GM21723 (cell line): ENCODE data around the gene FAM170B.

Source experiments
- ATAC-seq: cut with Tn5 transposase; IDR thresholded peaks from one replicate; pipeline ENCODE4 v1.9.1; 2021; ENCODE audit warnings: mild to moderate bottlenecking, moderate library complexity; ENCODE audit not compliant: unreplicated experiment

The FAM170B gene

GRCh38 chr10:49107111-49107886, 26.5 kb downstream of the FAM170B start:
- ATAC-seq: no peak

GRCh38 chr10:49106451-49106850, 27.4 kb downstream of the FAM170B start:
- no peak for ATAC-seq

DNA sequence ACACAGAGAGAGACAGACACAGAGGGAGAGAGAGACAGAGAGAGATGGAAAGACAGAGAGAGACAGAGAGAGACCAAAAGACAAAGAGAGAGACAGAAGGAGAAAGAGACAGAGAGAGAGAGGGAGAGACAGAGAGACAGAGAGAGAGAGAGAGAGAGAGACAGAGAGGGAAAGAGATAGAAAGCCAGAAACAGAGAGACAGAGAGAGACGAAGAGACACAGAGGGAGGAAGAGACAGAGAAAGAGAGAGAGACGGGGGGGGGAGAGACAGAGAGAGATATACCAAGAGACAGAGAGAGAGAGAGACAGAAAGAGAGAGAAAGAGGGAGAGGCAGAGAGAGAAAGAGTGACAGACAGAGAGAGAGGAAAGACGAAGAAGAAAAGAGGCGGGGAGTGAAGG, 28.7 kb downstream of the FAM170B start:
- no peak for ATAC-seq

- no peak for ATAC-seq
Observed at GRCh38 chr10:49104323-49104722, 29.5 kb downstream of the FAM170B start.

GRCh38 chr10:49103761-49104160, 30.1 kb downstream of the FAM170B start:
- no peak for ATAC-seq

DNA sequence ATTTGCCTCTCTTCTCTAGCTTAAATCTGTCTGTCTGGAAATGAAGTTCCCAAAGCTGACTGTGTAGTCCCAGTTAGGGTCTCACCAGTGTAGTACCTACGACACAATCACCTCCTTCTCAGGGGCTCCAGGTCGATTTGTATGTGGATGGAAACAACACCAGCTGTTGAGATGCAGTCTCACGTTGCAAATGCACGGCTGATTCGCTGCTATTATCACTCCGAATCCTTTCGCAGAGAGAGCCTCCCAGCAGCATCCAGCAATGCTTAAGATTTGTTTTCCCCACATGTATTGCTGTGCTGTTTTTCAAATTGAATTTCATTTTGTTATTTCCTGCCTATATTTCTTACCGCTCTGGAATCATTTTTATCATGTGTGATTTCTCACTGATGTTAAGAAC, 34.8 kb downstream of the FAM170B start:
- no peak for ATAC-seq

DNA sequence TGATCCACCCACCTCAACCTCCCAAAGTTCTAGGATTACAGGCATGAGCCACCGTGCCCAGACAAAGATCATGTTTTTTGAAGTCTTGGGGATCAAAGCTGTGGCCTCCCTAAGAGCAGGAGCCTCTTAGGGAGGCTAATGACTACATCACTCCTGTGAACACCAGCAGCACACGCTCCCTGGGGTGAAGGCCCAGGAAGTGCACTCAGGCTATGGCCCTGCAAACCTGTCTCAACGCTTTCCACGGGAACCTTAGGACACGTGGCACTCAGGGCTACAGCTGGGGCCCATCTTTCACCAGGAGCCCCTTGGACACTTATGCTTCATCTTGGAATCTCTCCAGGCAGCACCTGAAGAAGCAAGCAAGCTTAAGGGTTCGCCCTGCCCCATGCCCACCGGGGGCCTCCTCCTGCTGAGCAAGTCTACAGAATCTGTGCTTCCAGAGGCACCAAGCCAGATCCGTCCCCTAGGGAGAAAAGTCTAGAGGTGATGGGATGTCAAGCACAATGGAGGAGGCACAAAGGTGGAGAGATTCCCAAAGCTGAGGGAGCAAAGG, 36.9 kb downstream of the FAM170B start:
- ATAC-seq: no peak

GRCh38 chr10:49094646-49095045, 39.2 kb downstream of the FAM170B start:
- no peak for ATAC-seq

DNA sequence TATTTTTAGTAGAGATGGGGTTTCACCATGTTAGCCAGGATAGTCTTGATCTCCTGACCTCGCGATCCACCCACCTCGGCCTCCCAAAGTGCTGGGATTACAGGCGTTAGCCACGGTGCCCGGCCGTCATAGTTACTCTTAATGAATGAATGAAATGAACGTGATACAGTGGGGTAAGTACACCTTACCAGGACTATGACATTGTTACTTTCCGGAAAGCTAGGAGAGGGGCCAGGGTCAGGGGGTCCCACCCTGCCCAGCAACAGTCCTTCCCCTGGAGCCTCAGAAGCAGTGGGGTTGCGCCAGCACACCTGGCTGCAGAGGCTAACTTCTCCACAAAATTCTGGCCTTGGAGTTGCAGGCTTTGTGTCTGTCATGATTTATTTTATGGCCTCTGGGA, 39.9 kb downstream of the FAM170B start:
- no peak for ATAC-seq

GRCh38 chr10:49092477-49092876, 41.3 kb downstream of the FAM170B start:
- no peak for ATAC-seq

DNA sequence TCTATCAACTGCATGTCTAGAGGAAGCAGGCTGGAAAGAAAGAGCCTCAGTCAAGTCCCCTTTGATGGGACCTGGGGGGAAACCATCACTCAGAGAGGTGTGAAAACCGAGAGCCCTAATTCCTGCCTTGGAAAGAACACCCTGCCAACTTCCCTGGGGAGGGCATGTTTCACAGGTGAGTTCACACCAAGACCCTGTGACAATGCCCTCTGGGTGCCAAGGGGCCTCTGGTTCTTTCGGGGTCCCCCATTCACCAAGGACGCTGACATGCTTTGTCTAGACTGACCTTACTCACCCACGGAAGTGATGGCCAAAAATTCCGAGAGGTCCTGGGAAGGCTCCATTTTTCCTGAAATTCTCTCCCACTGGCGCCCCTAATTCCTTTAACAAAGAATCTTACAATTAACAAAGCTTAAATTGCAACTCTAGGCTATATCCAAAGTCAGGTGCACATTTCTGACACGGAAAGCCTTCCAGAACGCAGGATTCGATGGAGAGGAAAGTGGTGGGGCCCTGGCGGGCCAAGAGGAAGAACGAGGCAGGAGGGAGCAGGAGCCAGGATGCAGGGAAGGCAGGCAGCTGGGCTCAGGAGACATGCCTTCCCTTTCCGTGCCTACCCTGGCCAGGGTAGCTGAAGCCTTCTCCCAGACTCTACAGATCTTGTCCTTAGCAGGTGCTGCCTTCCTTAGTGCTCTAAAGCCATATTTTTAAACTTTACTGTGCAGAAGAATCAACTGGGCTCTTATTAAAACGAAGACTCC, 42.2 kb downstream of the FAM170B start:
- no peak for ATAC-seq

- ATAC-seq: no peak
Observed at GRCh38 chr10:49090696-49091380, 43.0 kb downstream of the FAM170B start.

DNA sequence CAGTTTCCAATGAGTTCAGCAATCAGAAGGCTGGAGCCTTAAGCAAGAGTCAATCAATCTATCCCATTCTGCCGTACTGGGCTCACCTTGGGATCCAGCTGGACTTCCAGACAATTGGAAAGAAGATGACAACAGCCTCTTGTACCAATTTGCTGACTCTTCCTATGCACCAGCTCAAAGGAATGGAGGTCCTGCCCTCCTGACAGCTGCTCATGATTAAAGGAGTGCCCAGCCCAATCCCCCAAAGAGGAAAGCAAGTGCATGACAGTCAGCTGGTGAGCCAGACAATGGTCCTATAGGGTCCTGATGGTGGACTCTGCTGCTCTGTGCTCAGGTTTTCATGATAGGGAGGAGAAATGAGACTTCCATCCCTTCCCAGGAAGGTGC, 43.6 kb downstream of the FAM170B start:
- no peak for ATAC-seq

DNA sequence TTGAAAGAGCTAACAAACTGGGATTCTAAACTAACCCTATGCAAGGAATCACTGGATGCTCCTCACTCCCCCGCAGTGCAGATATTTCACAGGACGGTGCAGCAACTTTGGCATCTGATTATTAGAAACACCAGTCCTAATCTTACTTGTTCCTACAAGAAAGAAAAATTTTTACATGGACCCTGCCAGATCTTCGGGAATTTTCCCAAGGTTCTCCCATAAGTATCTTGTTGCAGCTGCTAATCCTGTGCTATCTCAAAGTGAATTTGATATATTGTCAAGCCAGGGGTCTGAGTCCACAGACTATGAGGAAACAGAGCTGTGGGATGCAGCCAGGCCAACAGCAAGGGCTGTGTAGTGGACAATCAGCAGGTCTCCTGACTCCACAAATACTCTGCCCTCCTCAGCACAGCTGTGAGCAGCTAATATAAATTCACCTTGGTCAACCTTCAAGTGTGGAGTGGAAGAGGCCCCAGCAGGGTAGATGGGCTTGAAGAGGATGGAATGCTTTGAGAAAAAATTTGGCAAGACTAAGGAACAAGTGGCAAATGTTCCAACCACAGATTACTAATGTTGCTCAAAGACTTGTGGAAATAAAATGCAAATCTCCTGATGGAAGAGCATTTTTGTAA, 44.1 kb downstream of the FAM170B start:
- no peak for ATAC-seq

DNA sequence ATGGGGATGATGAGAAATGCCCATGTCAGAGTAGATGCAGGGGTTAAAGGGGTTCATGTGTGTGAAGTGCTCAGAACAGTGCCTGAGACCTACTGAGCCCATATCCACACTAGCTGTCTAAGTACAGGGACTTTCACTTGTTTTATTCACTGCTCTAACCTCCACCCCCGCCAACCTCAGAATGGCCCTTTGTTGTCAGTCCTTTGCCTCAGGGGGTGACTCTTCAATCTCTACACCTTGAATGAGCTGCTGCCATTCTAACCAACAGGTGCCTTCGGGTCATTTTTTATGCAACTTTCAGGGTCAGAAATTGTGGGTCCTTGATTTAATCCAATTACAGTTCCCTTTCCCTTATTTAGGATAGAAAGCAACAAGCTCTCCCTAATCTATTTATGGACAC, 44.7 kb downstream of the FAM170B start:
- ATAC-seq: no peak

DNA sequence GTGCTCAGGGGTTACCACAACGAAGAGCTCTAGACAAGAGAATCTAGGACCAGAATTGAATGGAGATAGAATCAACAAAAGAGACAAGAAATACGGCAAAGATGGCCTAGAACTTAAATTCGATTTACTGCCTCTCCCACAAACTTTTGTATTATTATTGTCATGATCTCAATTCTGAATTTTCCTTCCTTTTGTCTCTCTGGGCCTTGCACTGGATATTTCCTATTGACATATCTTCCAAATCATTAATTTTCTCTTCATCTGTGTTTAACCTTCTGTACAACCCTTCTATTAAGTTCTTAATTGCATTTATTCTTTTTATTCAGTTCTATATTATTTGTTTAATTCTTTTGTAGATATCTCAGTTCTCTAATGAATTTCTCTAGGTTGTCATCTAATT, 46.9 kb downstream of the FAM170B start:
- ATAC-seq: no peak

- no peak for ATAC-seq
Observed at GRCh38 chr10:49083261-49083660, 50.6 kb downstream of the FAM170B start.

DNA sequence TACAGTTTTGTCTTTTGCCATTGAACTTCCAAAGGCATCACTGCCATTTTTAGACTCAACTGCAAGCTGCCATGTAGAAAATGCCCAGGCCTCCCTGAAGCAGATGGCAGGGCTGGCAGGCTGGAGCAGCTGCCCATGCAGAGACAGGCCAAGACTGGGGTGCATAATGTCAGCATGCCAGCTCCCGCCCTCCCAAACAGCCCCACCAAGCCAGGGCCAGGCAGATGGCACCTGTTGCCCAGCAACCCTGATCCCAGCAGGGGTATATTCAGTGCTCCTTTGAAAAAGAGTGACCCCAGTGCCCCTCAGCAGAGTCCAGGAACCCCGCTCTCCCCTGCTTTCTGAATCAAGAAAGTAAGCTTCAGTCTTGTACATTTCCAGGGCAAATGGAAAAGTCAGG, 51.1 kb downstream of the FAM170B start:
- ATAC-seq: no peak

GRCh38 chr10:49081547-49082275, 52.1 kb downstream of the FAM170B start:
- no peak for ATAC-seq
